Measurements from ENCODE around the gene MARS2. TPM values are rescaled to one million over a fixed set of nuclear protein-coding genes. Genes with fewer than 3 reads are reported as not detected.
"Not testable (repeated sequence)": the region's sequence is repeated elsewhere in the genome, so short reads cannot be mapped to it uniquely, and the experiment has no call there.

The MARS2 gene
- polyA plus RNA-seq, 1 experiment = 2.3 TPM

DNA sequence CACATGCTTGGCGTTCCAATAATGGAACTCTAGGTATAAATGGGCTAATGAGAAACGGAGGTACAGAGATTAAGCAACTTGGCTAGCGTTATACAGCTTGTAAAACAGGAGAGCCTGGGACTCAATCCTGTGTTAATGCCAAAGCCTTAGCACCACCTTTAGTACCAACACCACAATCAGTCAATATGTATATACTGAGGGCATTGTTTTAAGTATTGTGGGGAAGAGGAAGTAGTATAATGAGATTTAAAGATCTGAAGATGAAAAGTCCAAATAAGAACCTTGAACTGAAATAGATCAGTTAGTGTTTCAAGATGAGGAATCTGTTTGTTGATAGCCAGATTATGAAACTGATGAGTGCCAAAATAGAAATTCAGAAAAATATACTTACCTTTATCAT is 8.1 kb downstream of the MARS2 start:
- no peaks in the 10 kb centered on the region for H3K36me3 ChIP-seq (ENCODE audit: control insufficient read depth, insufficient read depth, low read length)
- no peaks in the 10 kb centered on the region for H3K27me3 ChIP-seq (ENCODE audit: control insufficient read depth, insufficient read depth, low read length)
- H3K4me3 ChIP-seq (ENCODE audit: low read depth, low read length) = no peak overlapping the region
- TF ChIP-seq, protein P1, sequence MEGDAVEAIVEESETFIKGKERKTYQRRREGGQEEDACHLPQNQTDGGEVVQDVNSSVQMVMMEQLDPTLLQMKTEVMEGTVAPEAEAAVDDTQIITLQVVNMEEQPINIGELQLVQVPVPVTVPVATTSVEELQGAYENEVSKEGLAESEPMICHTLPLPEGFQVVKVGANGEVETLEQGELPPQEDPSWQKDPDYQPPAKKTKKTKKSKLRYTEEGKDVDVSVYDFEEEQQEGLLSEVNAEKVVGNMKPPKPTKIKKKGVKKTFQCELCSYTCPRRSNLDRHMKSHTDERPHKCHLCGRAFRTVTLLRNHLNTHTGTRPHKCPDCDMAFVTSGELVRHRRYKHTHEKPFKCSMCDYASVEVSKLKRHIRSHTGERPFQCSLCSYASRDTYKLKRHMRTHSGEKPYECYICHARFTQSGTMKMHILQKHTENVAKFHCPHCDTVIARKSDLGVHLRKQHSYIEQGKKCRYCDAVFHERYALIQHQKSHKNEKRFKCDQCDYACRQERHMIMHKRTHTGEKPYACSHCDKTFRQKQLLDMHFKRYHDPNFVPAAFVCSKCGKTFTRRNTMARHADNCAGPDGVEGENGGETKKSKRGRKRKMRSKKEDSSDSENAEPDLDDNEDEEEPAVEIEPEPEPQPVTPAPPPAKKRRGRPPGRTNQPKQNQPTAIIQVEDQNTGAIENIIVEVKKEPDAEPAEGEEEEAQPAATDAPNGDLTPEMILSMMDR (IDR thresholded peaks at IDR 0.05; ENCODE audit: insufficient read depth, low read depth, low read length) = no peak
- ChIA-PET CTCF (no interaction called here), POLR2A (no interaction called here)
- no peak for DNase-seq (ENCODE audit: low read depth)

- no peaks in the 10 kb centered on the region for H3K27me3 ChIP-seq (ENCODE audit: control insufficient read depth, insufficient read depth, low read length)
- TF ChIP-seq, protein P1 (IDR thresholded peaks at IDR 0.05; ENCODE audit: insufficient read depth, low read depth, low read length) = no peak
- ChIA-PET CTCF (no interaction called here), POLR2A (interaction anchor here (0.6 kb wide), 1 partner anchor 605 kb away, joined by 3 read pairs; no protein-coding TSS in a partner anchor)
- DNase-seq (ENCODE audit: low read depth) = no peak
- H3K4me3 ChIP-seq (ENCODE audit: low read depth, low read length) = no peak overlapping the region
- no peaks in the 10 kb centered on the region for H3K36me3 ChIP-seq (ENCODE audit: control insufficient read depth, insufficient read depth, low read length)
Measured at GRCh38 chr2:197717863-197718262, 12.7 kb downstream of the MARS2 start.

DNA sequence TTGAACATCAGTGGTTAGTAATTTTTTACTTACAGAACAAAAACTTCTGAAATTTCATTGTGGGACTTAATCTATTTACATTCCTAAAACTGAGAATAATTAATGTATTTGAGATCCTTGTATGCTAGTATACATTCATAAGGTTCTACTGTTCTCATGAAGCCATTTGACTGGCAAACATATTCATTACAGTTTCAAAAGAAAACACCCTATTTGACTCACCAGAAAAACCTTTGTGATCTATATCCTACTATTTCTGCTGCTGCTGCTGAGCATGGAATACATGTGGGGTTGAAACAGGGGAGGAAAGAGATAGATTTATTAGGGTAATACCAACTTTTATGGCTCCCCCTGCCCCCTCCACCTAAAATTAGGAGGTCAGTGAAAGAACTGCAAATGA is 21.8 kb downstream of the MARS2 start:
- TF ChIP-seq, protein P1 (IDR thresholded peaks at IDR 0.05; ENCODE audit: insufficient read depth, low read depth, low read length) = no peak
- POLR2A ChIA-PET = no interaction called here
- Histone ChIP-seq H3K27me3 (ENCODE audit: control insufficient read depth, insufficient read depth, low read length) (no peaks in the 10 kb centered on the region), H3K36me3 (ENCODE audit: control insufficient read depth, insufficient read depth, low read length) (no peaks in the 10 kb centered on the region), H3K4me3 (ENCODE audit: low read depth, low read length) (no peak overlapping the region)
- CTCF ChIA-PET = no interaction called here
- DNase-seq (ENCODE audit: low read depth) = no peak

DNA sequence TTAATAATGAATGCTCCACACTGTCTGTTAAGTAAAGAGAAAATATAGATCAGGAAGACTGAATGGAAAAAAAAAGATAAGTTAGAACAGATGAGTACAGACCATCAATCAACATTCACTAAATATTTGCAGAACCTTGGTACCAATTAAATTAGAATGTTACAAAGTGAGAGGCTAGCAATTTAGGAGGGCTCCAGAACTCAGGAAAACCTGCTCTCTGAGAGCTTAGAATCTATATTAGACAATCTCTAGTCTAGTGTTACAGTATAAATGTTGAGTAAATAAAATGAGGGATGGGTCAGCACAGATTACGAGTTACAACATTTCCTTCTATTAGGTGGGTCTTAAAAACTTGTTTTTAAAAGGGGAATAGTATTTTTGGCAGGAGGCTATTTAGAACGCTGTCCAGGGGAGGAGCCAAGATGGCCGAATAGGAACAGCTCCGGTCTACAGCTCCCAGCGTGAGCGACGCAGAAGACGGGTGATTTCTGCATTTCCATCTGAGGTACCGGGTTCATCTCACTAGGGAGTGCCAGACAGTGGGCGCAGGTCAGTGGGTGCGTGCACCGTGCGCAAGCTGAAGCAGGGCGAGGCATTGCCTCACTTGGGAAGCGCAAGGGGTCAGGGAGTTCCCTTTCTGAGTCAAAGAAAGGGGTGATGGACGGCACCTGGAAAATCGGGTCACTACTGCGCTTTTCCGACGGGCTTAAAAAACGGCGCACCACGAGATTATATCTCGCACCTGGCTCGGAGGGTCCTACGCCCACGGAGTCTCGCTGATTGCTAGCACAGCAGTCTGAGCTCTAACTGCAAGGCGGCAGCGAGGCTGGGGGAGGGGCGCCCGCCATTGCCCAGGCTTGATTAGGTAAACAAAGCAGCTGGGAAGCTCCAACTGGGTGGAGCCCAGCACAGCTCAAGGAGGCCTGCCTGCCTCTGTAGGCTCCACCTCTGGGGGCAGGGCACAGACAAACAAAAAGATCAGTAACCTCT is 23.7 kb downstream of the MARS2 start:
- H3K4me3 ChIP-seq (ENCODE audit: low read depth, low read length); DNase-seq (ENCODE audit: low read depth); H3K36me3 ChIP-seq (ENCODE audit: control insufficient read depth, insufficient read depth, low read length); POLR2A ChIA-PET; CTCF ChIA-PET; H3K27me3 ChIP-seq (ENCODE audit: control insufficient read depth, insufficient read depth, low read length): not testable (repeated sequence)

GRCh38 chr2:197740200-197740599 is 35.0 kb downstream of the MARS2 start:
- H3K4me3 ChIP-seq (ENCODE audit: low read depth, low read length) = no peak overlapping the region
- no peaks in the 10 kb centered on the region for H3K36me3 ChIP-seq (ENCODE audit: control insufficient read depth, insufficient read depth, low read length)
- TF ChIP-seq, protein P1 (IDR thresholded peaks at IDR 0.05; ENCODE audit: insufficient read depth, low read depth, low read length) = no peak
- ChIA-PET CTCF (no interaction called here), POLR2A (no interaction called here)
- no peaks in the 10 kb centered on the region for H3K27me3 ChIP-seq (ENCODE audit: control insufficient read depth, insufficient read depth, low read length)
- no peak for DNase-seq (ENCODE audit: low read depth)

Other genes with a start within 250 kb of the MARS2 start
- 85.5 and 157 TPM in 2 replicates for gene HSPD1, start 205.5 kb upstream of the MARS2 start, polyA plus RNA-seq (2011; rRNA removed)
- gene HSPE1, start 205.0 kb upstream of the MARS2 start, polyA plus RNA-seq (2011; rRNA removed) = 22.0 and 57.2 TPM in 2 replicates
- 20.3 and 30.5 TPM in 2 replicates for gene MOB4, start 189.3 kb upstream of the MARS2 start, polyA plus RNA-seq (2011; rRNA removed)
- gene RFTN2, start 29.8 kb upstream of the MARS2 start, polyA plus RNA-seq (2011; rRNA removed) = 0.04 and 0.16 TPM in 2 replicates
- not detected in 2 replicates for gene BOLL, start 80.0 kb downstream of the MARS2 start, polyA plus RNA-seq (2011; rRNA removed)
- gene PLCL1, start 99.2 kb downstream of the MARS2 start, polyA plus RNA-seq (2011; rRNA removed) = 0.09 and 0.21 TPM in 2 replicates